ENCODE data around the gene SMNDC1. TPM values are rescaled to one million over a fixed set of nuclear protein-coding genes. Genes with fewer than 3 reads are reported as not detected.

Gene SMNDC1
- total RNA-seq, 1 experiment from 2014 or later, result 6.6 TPM

GRCh38 chr10:110321869-110322620 lies 17.3 kb upstream of the SMNDC1 start:
- DNase-seq (ENCODE audit: low read depth in 1 of 2, low spot score in 2 of 2), result no peak
- H3K9me3 ChIP-seq (replicated peaks), result no peaks in the 10 kb centered on the region
- H3K36me3 ChIP-seq, result no peaks in the 10 kb centered on the region
- H3K4me3 ChIP-seq, result no peak overlapping the region
- no peaks in the 10 kb centered on the region for H3K27me3 ChIP-seq (replicated peaks)
- H3K4me1 ChIP-seq (replicated peaks), result peaks cover 44% of the 10 kb centered on the region
- no peak overlapping the region for H3K27ac ChIP-seq

DNA sequence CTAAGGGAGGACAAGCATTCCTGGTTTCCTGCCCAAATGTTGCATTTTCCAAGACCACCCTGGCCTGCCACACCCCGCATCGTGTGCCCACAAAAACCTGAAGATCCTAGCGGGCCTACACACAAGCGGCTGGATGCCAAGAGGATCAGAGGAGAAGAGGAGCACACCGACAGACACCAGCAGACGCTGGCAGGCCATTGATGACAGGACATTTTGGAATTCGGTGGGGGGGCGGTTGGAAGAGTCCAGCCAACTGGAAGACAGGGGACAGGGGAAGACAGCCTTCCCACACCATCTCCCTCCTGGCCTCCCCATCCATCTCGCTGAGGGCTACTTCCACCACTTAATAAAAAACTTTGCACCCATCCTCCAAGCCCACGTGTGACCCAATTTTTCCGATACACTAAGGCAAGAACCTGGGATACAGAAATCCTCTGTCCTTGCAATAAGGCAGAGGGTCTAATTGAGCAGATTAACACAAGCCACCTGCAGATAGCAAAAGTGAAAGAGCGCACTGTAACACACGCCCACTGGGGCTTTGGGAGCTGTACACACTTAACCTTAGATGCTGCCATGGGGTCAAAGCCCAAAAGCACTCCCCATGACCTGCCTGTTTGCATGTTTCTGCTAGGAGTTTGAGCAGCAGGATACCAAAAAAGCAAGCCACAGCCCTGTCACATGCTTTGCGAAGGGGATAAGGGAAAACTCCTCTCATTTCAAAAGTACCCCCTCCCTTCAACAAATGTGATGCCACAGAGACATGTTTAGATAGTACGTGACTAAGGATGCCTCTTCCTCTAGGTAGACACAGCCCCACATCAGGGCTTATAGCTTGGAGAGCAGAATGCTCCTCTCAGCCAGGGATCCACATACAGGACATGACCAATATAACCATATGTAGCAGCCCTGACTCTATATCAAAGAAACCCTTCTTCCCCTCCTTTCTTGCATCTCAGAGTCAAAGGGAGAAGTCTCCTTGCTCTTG lies 13.4 kb upstream of the SMNDC1 start:
- no peaks in the 10 kb centered on the region for H3K9me3 ChIP-seq (replicated peaks)
- no peak overlapping the region for H3K4me3 ChIP-seq
- peaks cover 5% of the 10 kb centered on the region for H3K4me1 ChIP-seq (replicated peaks)

DNA sequence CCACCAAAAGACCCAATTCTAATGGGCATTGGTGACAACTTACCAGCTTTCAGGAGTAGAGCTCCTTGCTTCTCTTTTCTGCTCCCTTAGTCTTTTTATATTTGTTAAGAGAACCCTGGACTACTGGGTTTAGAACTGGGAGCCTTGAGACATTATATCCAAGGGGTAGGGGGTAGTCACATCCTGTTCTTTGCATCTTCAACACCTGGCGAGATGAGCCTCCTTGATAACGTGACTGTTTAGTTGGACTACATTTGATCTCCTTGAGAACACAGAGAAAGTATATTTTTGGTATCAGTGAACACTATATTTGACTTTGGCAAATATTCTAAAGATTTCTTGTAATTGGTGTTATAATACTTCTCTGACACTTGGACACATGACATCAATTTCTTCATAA lies 9.0 kb upstream of the SMNDC1 start:
- Histone ChIP-seq H3K27ac (no peak overlapping the region), H3K4me1 (replicated peaks) (peaks cover 5% of the 10 kb centered on the region; the same call in 1 of the 2 replicates), H3K27me3 (replicated peaks) (no peaks in the 10 kb centered on the region), H3K4me3 (no peak overlapping the region), H3K36me3 (no peaks in the 10 kb centered on the region), H3K9me3 (replicated peaks) (no peaks in the 10 kb centered on the region)
- DNase-seq (ENCODE audit: low read depth in 1 of 2, low spot score in 2 of 2), result no peak

More for the DNA sequence above, 13.4 kb upstream of the SMNDC1 start:
- Histone ChIP-seq H3K36me3 (no peaks in the 10 kb centered on the region), H3K27ac (no peak overlapping the region), H3K27me3 (replicated peaks) (no peaks in the 10 kb centered on the region)
- DNase-seq (ENCODE audit: low read depth in 1 of 2, low spot score in 2 of 2), result no peak

DNA sequence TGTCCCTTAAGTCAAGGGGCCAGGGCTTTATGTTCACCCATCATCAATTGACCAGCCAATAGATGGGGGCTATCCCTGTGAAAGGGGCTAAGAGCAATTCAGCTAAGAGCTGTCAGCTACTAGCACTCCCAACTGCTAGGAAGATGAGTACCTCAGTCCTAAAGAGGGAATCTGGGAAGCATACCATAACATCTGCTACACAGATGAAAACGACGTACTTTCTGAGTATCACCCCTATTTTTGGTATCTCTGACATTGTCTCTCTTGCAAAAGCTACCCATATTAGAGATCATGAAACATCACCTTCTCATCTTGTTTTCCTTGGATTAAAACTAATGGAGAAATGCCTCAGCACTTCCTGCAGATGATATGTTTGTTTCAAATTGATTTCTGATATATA lies 7.5 kb upstream of the SMNDC1 start:
- Histone ChIP-seq H3K36me3 (no peaks in the 10 kb centered on the region), H3K4me3 (no peak overlapping the region), H3K9me3 (replicated peaks) (no peaks in the 10 kb centered on the region), H3K27me3 (replicated peaks) (no peaks in the 10 kb centered on the region), H3K4me1 (replicated peaks) (peaks cover 5% of the 10 kb centered on the region; the same call in 1 of the 2 replicates), H3K27ac (no peak overlapping the region)
- DNase-seq (ENCODE audit: low read depth in 1 of 2, low spot score in 2 of 2), result no peak

DNA sequence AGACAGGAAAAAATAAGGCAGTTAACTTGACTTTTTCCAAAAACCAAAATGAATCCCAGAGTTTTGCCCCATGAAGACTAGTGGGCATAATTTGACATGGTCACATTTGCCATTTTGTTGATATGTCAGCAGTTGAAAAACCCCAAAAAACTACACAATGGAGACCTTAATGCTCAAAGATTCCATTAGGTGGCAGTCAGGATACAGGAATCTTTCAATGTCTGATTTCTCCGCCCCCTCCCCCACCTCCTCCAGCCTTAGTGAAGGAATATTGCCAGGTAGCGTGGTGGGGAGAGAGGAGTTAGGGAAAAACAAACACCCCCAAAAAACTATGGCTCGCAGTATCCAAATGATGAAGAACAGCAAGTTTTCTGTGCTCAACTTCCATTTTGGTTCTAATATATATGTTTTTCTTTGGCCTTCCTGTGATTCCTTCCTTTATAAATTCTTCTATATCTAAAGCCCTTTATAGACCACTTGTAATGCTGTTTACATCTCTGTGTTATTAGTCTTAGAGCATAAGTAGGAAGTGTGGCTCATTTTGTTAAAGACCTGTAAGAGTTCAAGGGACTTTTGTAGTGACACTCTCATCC lies 6.7 kb upstream of the SMNDC1 start:
- Histone ChIP-seq H3K9me3 (replicated peaks) (no peaks in the 10 kb centered on the region), H3K4me3 (no peak overlapping the region), H3K36me3 (no peaks in the 10 kb centered on the region), H3K27ac (no peak overlapping the region), H3K27me3 (replicated peaks) (no peaks in the 10 kb centered on the region), H3K4me1 (replicated peaks) (peaks cover 5% of the 10 kb centered on the region; the same call in 1 of the 2 replicates)
- DNase-seq (ENCODE audit: low read depth in 1 of 2, low spot score in 2 of 2), result peak; percentile 57 to 61

DNA sequence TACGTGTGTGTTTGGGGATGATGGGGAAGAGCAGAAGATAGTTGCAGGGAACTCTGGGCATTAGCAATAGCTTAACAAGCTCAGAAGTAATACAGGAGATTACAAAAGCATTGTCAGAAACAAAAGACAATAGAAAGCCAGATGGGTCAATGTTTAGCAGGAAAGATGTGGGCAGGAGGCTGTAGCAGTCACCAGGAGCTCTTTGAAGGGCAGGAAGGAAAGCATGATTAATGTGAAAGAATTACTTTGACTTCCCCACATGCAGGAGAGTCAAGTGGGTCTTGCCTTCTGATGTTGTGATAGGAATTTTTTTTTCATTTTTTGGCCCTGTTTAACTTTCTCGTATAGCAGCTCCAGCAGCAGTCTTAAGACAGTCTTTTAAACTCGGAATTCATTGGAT lies 6.0 kb upstream of the SMNDC1 start:
- H3K4me1 ChIP-seq (replicated peaks), result peaks cover 5% of the 10 kb centered on the region; the same call in 1 of the 2 replicates
- H3K9me3 ChIP-seq (replicated peaks), result no peaks in the 10 kb centered on the region
- no peak overlapping the region for H3K27ac ChIP-seq
- no peaks in the 10 kb centered on the region for H3K27me3 ChIP-seq (replicated peaks)
- DNase-seq (ENCODE audit: low read depth in 1 of 2, low spot score in 2 of 2), result no peak
- H3K36me3 ChIP-seq, result no peaks in the 10 kb centered on the region
- H3K4me3 ChIP-seq, result no peak overlapping the region

DNA sequence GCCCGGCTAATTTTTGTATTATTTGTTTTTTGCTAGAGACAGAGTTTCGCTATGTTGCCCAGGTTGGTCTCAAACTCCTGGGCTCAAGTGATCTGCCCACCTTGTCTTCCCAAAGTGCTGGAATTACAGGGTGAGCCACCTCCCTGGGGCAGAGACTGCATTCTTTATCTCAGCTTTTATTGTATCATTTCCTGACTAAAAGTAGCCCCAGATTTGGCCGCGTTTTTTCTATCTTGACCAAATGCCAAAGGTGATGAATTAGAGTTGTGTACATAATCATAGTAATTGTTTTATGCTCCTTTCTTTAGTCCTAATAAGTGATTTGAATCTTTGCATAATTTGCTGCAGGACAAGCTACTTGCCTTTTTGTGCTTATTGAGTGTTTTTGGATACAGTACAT lies 3.1 kb upstream of the SMNDC1 start:
- Histone ChIP-seq H3K4me3 (no peak overlapping the region), H3K27ac (no peak overlapping the region), H3K9me3 (replicated peaks) (no peaks in the 10 kb centered on the region), H3K36me3 (peaks cover 17% of the 10 kb centered on the region), H3K4me1 (replicated peaks) (peaks cover 17% of the 10 kb centered on the region), H3K27me3 (replicated peaks) (no peaks in the 10 kb centered on the region)
- no peak for DNase-seq (ENCODE audit: low read depth in 1 of 2, low spot score in 2 of 2)

GRCh38 chr10:110306452-110306768 lies 1.7 kb upstream of the SMNDC1 start:
- H3K36me3 ChIP-seq, result peaks cover 31% of the 10 kb centered on the region
- H3K27ac ChIP-seq, result no peak overlapping the region
- H3K27me3 ChIP-seq (replicated peaks), result no peaks in the 10 kb centered on the region
- no peak for DNase-seq (ENCODE audit: low read depth in 1 of 2, low spot score in 2 of 2)
- H3K4me1 ChIP-seq (replicated peaks), result peaks cover 12% of the 10 kb centered on the region
- no peak overlapping the region for H3K4me3 ChIP-seq
- H3K9me3 ChIP-seq (replicated peaks), result no peaks in the 10 kb centered on the region

- H3K27me3 ChIP-seq (replicated peaks), result no peaks in the 10 kb centered on the region
- H3K9me3 ChIP-seq (replicated peaks), result no peaks in the 10 kb centered on the region
- H3K36me3 ChIP-seq, result peaks cover 36% of the 10 kb centered on the region
- peaks cover 12% of the 10 kb centered on the region for H3K4me1 ChIP-seq (replicated peaks)
- peak overlapping the region; percentile 78; the same call in 1 of the 2 replicates for H3K27ac ChIP-seq
- peak; percentile 62 to 83 for DNase-seq (ENCODE audit: low read depth in 1 of 2, low spot score in 2 of 2)
- 0 out of 2 replicates have a peak overlapping the region, but pooled peaks have one; percentile 10 for H3K4me3 ChIP-seq
These were observed 1.2 kb upstream of the SMNDC1 start for GRCh38 chr10:110305767-110306451.

DNA sequence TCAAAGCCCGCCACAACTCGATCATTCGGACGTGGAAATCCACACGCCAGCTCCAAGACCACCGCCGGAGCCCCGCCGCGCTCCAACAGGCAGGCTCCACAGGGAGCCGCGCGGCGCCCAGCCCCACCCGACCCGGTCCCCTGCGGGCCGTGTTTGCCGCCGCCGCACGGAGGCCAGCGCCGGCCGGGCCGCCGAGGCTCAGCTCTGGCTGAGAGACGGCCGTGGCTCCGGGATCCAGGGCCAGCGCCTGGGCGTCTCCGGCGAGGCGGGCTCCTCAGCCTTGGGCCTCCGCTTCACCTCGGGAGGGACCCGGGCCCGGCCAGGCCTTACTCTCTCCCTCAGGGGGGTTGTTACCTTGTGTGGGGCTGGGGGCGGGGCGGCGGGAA lies 333 bp downstream of the SMNDC1 start:
- H3K9me3 ChIP-seq (replicated peaks), result no peaks in the 10 kb centered on the region
- peak overlapping the region; percentile 84 for H3K4me3 ChIP-seq
- peak overlapping the region; percentile 78 for H3K27ac ChIP-seq
- DNase-seq (ENCODE audit: low read depth in 1 of 2, low spot score in 2 of 2), result peak in 1 of 2 experiments; percentile 46
- H3K36me3 ChIP-seq, result peaks cover 51% of the 10 kb centered on the region
- H3K27me3 ChIP-seq (replicated peaks), result no peaks in the 10 kb centered on the region
- H3K4me1 ChIP-seq (replicated peaks), result peaks cover 12% of the 10 kb centered on the region

DNA sequence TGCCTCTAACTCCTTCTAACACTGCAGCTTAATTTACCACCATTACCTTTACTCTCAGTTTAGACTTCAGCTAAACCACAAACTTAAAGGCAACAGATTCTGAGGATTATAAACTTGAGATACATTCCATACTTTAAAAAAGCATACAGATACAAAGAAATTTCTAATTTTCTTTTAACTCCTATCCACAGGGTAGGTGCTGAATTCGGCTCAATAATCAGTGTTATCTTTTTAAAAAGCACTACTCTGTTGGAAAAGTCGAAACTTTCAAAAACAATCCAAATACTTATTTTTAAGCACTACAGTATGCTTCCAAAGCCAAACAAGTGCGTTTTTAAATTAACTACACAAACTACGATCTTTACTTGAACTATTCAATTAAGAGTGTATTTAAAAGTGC lies 1.0 kb downstream of the SMNDC1 start:
- Histone ChIP-seq H3K36me3 (peaks cover 59% of the 10 kb centered on the region), H3K4me3 (peak overlapping the region; percentile 84), H3K27ac (peak overlapping the region; percentile 78; the same call in 1 of the 2 replicates), H3K27me3 (replicated peaks) (no peaks in the 10 kb centered on the region), H3K4me1 (replicated peaks) (peaks cover 12% of the 10 kb centered on the region), H3K9me3 (replicated peaks) (no peaks in the 10 kb centered on the region)
- no peak for DNase-seq (ENCODE audit: low read depth in 1 of 2, low spot score in 2 of 2)

DNA sequence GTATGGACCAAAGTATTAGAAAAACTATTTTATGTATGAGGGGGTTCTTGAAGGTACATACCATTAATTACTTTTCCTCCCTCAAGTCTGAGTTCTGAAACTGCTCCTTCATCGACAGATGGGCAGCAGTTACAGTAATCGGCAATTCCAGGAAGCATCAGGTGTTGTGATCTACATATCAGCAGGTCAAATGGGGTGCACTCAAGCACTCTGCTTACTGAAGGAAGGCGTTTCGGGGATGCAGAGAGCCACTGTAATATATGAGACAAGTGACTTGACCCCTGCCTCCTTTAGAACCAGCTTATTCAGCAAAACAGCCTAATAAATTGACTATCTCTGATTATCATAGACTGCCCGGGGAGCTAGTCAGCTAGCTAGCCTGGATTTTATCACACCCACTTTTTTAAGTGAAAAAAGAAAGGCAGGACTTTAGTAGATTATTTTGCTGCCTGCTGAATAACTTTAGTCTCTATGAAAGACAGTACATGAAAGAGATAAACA lies 4.2 kb downstream of the SMNDC1 start:
- no peak for DNase-seq (ENCODE audit: low read depth in 1 of 2, low spot score in 2 of 2)
- no peaks in the 10 kb centered on the region for H3K9me3 ChIP-seq (replicated peaks)
- H3K27ac ChIP-seq, result no peak overlapping the region
- H3K4me3 ChIP-seq, result no peak overlapping the region
- peaks cover 88% of the 10 kb centered on the region for H3K36me3 ChIP-seq
- H3K4me1 ChIP-seq (replicated peaks), result peaks cover 12% of the 10 kb centered on the region
- no peaks in the 10 kb centered on the region for H3K27me3 ChIP-seq (replicated peaks)

DNA sequence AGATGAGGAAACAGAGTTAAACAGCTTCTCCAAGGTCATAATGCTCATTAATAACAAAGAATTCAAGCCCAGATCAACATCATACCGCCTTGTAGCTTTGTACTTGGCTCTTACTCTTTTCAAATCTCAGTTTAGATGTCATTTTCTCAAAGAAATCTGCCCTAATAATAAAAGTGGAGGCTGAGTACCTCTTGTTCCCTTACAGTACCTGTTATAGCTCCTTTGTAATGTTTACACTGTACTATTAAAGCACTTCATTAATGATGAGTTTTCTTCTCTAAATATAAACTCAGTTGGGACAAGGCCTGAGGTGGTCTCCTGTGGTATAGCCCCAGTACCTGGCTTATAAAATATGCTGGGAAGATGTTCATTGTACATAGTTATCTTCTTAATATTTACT lies 7.8 kb downstream of the SMNDC1 start:
- Histone ChIP-seq H3K9me3 (replicated peaks) (no peaks in the 10 kb centered on the region), H3K27me3 (replicated peaks) (no peaks in the 10 kb centered on the region), H3K27ac (no peak overlapping the region), H3K4me1 (replicated peaks) (no peaks in the 10 kb centered on the region), H3K4me3 (no peak overlapping the region), H3K36me3 (peaks cover 96% of the 10 kb centered on the region)
- no peak for DNase-seq (ENCODE audit: low read depth in 1 of 2, low spot score in 2 of 2)
